HFFc6 (cell line): ENCODE measurements around the gene CHORDC1. TPM values are rescaled to one million over a fixed set of nuclear protein-coding genes. Genes with fewer than 3 reads are reported as not detected.

Source experiments
- total RNA-seq, 6 experiments: library from RNA; stranded (reverse); fragmentation: NEBNext Ultra II Directional; extraction: Animal tissue kit (Norgen Biotek cat#: 25700); gene quantifications; 2 replicates in 1 of 6; 3 replicates in 5 of 6; pipeline ENCODE4 v1.2.3, GENCODE V29; 2021

CHORDC1 gene
- total RNA-seq, 6 experiments from 2014 or later: 45.3 to 65.4 (median 54.1) TPM

Other genes with a start within 250 kb of the CHORDC1 start
- gene TRIM49C, start 191.9 kb downstream of the CHORDC1 start, total RNA-seq: not detected
- not detected for gene UBTFL1, start 137.1 kb downstream of the CHORDC1 start, total RNA-seq
- gene NAALAD2, start 88.4 kb downstream of the CHORDC1 start, total RNA-seq: under 1 TPM; 0.12 to 0.53 (median 0.19) TPM